PC-9 (cell line): ENCODE data around the gene BBX.
A peak's percentile ranks its signal among the peaks of the same experiment; 100 is the strongest.

Source experiments
- CTCF ChIP-seq: fragments of 200-600 bp; sonication (generic); conservative IDR thresholded peaks from 2 replicates; pipeline ENCODE4 v1.6.1; 2017; ENCODE audit warnings: mixed run types, antibody characterized with exemption, mild to moderate bottlenecking, moderate library complexity
- EZH2 ChIP-seq: fragments of 200-600 bp; sonication (generic); IDR thresholded peaks from 2 replicates; pipeline ENCODE4 v1.8.0; 2017; ENCODE audit warnings: antibody characterized with exemption, low read depth

GRCh38 chr3:107753494-107753893, 230.7 kb downstream of the BBX start:
- peak; percentile 67 for TF ChIP-seq CTCF
- TF ChIP-seq EZH2: no peak
